ENCODE measurements around the gene NOTCH4.

The NOTCH4 gene

DNA sequence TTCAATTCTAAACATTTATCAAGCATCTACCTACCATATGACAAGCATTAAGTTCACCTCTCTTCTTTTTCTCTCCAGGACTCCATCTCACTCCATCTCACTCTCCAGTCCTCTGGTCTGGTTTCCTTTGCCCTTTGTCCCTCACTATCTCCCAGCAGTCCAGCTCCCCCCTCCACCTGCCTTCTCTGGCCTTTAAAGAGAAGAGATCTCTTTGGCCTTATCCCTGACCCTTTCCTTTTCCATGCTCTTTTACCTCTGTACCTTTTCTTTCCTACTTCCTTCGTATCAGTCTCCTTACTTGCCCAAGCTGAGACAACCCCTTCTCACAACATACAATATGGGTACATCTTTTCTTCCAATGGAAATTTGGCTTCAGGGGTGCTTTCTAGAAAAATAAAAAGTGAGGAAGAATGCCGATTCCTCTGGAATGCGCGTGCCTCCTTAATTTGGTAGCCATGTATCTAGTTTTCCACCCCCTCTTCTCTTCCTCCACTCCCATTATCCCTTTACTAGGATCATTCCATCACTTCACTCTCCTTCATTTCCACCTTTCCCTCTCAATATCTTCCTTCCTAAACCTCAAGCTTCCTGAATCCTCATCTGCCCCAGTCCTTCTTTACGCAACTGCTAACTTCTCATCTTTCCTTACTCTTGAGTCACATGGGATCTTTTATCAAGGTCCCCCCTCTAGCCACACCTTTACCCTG, 47.2 kb downstream of the NOTCH4 start (continued):
- peak; percentile 70 for TF ChIP-seq INSM2 (tag by site-specific recombination; IDR thresholded peaks at IDR 0.05)
- TF ChIP-seq HIC1 (tag by site-specific recombination; IDR thresholded peaks at IDR 0.05) = no peak
- TF ChIP-seq ZNF623 (tag by site-specific recombination; IDR thresholded peaks at IDR 0.05) = no peak; the same call in 1 of the 2 replicates
- peak; percentile 81 for TF ChIP-seq ZNF366 (tag by site-specific recombination; conservative IDR thresholded peaks at IDR 0.05)
- peak; percentile 65 for TF ChIP-seq IKZF3 (tag by site-specific recombination; IDR thresholded peaks at IDR 0.05)
- TF ChIP-seq OSR2 (tag by site-specific recombination; IDR thresholded peaks at IDR 0.05) = no peak
- no peak for TF ChIP-seq ZNF701 (tag by site-specific recombination; IDR thresholded peaks at IDR 0.05)
- no peak for TF ChIP-seq ZNF404 (tag by site-specific recombination; IDR thresholded peaks at IDR 0.05)
- TF ChIP-seq ELK4 (IDR thresholded peaks at IDR 0.05; ENCODE audit: borderline replicate concordance, low read depth, low read length) = no peak
- TF ChIP-seq ZNF624 (tag by site-specific recombination; IDR thresholded peaks at IDR 0.05) = no peak
- TF ChIP-seq, protein P1, sequence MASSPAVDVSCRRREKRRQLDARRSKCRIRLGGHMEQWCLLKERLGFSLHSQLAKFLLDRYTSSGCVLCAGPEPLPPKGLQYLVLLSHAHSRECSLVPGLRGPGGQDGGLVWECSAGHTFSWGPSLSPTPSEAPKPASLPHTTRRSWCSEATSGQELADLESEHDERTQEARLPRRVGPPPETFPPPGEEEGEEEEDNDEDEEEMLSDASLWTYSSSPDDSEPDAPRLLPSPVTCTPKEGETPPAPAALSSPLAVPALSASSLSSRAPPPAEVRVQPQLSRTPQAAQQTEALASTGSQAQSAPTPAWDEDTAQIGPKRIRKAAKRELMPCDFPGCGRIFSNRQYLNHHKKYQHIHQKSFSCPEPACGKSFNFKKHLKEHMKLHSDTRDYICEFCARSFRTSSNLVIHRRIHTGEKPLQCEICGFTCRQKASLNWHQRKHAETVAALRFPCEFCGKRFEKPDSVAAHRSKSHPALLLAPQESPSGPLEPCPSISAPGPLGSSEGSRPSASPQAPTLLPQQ (tag by site-specific recombination; IDR thresholded peaks at IDR 0.05) = no peak
- no peak for TF ChIP-seq ZIC2 (tag by site-specific recombination; IDR thresholded peaks at IDR 0.05)
- TF ChIP-seq ZNF354C (tag by site-specific recombination; IDR thresholded peaks at IDR 0.05; ENCODE audit: borderline replicate concordance, low read depth) = no peak
- no peak for TF ChIP-seq ZBTB21 (tag by site-specific recombination; IDR thresholded peaks at IDR 0.05)
- TF ChIP-seq, protein P2, sequence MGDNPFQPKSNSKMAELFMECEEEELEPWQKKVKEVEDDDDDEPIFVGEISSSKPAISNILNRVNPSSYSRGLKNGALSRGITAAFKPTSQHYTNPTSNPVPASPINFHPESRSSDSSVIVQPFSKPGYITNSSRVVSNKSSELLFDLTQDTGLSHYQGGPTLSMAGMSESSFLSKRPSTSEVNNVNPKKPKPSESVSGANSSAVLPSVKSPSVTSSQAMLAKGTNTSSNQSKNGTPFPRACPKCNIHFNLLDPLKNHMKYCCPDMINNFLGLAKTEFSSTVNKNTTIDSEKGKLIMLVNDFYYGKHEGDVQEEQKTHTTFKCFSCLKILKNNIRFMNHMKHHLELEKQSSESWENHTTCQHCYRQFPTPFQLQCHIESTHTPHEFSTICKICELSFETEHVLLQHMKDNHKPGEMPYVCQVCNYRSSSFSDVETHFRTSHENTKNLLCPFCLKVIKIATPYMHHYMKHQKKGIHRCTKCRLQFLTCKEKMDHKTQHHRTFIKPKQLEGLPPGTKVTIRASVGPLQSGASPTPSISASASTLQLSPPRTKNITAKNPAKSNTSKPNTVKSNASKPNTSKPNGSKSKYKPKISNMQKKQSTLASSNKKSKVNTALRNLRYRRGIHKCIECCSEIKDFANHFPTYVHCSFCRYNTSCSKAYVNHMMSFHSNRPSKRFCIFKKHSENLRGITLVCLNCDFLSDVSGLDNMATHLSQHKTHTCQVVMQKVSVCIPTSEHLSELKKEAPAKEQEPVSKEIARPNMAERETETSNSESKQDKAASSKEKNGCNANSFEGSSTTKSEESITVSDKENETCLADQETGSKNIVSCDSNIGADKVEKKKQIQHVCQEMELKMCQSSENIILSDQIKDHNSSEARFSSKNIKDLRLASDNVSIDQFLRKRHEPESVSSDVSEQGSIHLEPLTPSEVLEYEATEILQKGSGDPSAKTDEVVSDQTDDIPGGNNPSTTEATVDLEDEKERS (tag by site-specific recombination; IDR thresholded peaks at IDR 0.05) = no peak
- TF ChIP-seq, protein P3, sequence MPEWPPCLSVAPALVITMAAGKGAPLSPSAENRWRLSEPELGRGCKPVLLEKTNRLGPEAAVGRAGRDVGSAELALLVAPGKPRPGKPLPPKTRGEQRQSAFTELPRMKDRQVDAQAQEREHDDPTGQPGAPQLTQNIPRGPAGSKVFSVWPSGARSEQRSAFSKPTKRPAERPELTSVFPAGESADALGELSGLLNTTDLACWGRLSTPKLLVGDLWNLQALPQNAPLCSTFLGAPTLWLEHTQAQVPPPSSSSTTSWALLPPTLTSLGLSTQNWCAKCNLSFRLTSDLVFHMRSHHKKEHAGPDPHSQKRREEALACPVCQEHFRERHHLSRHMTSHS (tag by site-specific recombination; IDR thresholded peaks at IDR 0.05) = no peak
- TF ChIP-seq ZXDB (tag by site-specific recombination; IDR thresholded peaks at IDR 0.05) = no peak
- TF ChIP-seq PRDM4 (tag by site-specific recombination; IDR thresholded peaks at IDR 0.05) = no peak
- TF ChIP-seq PRDM1 (tag by site-specific recombination; IDR thresholded peaks at IDR 0.05) = peak; percentile 95
- TF ChIP-seq ZNF146 (tag by site-specific recombination; IDR thresholded peaks at IDR 0.05) = no peak
- TF ChIP-seq KLF7 (tag by site-specific recombination; IDR thresholded peaks at IDR 0.05; ENCODE audit: borderline replicate concordance) = no peak; the same call in 1 of the 2 replicates
- TF ChIP-seq ZBTB49 (tag by site-specific recombination; IDR thresholded peaks at IDR 0.05; ENCODE audit: low read depth) = no peak

Measured in HEK293 (cell line).